OCI-LY7 (cell line): ENCODE results near the gene RHOB. TPM values are rescaled to one million over a fixed set of nuclear protein-coding genes. Genes with fewer than 3 reads are reported as not detected.
"Not testable (repeated sequence)": the region's sequence is repeated elsewhere in the genome, so short reads cannot be mapped to it uniquely, and the experiment has no call there.

Experiments
- BruUV-seq: library from RNA; stranded (reverse); fragments of 400-500 nt; replicated peaks from 2 replicates; lab custom pipeline; 2021; lab: Mats Ljungman, UMichigan
- CTCF ChIA-PET: fragments of 300-600 bp; sonication (Branson Sonifier 250); formaldehyde crosslinking; loops from one replicate; lab custom pipeline; 2022; ENCODE audit warnings: antibody characterized with exemption; ENCODE audit not compliant: unreplicated experiment; lab: Charles Lee
- POLR2A ChIA-PET: fragments of 300-600 bp; sonication (Branson Sonifier 250); formaldehyde crosslinking; loops from one replicate; lab custom pipeline; 2022; ENCODE audit warnings: antibody characterized with exemption; lab: Charles Lee
- DNase-seq: peaks from one replicate; pipeline ENCODE4 v3.0.0-alpha.2; 2015; ENCODE audit warnings: low spot score
- H2AFZ ChIP-seq: fragments of 200-600 bp; sonication (generic), shearing (Covaris generic); 2 replicates; pipeline ENCODE4 v1.6.1; 2014; ENCODE audit warnings: mild to moderate bottlenecking, antibody characterized with exemption, low read length, moderate library complexity
- H3K27ac ChIP-seq: fragments of 200-600 bp; sonication (generic); 2 replicates; pipeline ENCODE4 v1.5.1; 2014; ENCODE audit warnings: mixed run types, low read depth, mild to moderate bottlenecking, moderate library complexity, low read length, inconsistent platforms; ENCODE audit not compliant: poor library complexity, severe bottlenecking
- H3K36me3 ChIP-seq: fragments of 200-600 bp; sonication (generic); 2 replicates; pipeline ENCODE4 v1.6.1; 2014; ENCODE audit warnings: mild to moderate bottlenecking, antibody characterized with exemption, low read length, moderate library complexity, mixed read lengths; ENCODE audit not compliant: insufficient read depth
- H3K4me1 ChIP-seq: fragments of 200-600 bp; sonication (generic); 2 replicates; pipeline ENCODE4 v1.5.1; 2014; ENCODE audit warnings: mild to moderate bottlenecking, low read length; ENCODE audit not compliant: insufficient read depth, poor library complexity, severe bottlenecking
- H3K4me2 ChIP-seq: fragments of 200-600 bp; sonication (generic); 2 replicates; pipeline ENCODE4 v1.6.1; 2014; ENCODE audit warnings: mild to moderate bottlenecking, low read length
- H3K4me3 ChIP-seq: fragments of 200-600 bp; sonication (generic); 2 replicates; pipeline ENCODE4 v1.5.1; 2014; ENCODE audit warnings: mild to moderate bottlenecking, low read depth, low read length; ENCODE audit not compliant: poor library complexity, severe bottlenecking
- H3K79me2 ChIP-seq: fragments of 200-600 bp; sonication (generic); 2 replicates; pipeline ENCODE4 v1.6.1; 2016; ENCODE audit warnings: low read depth, mild to moderate bottlenecking, low read length, moderate library complexity, mixed read lengths; ENCODE audit not compliant: insufficient read depth
- H3K9me2 ChIP-seq: fragments of 200-600 bp; sonication (generic); 2 replicates; pipeline ENCODE4 v1.6.1; 2016; ENCODE audit warnings: mild to moderate bottlenecking, low read length, mixed read lengths; ENCODE audit not compliant: insufficient read depth
- H3K9me3 ChIP-seq: fragments of 200-600 bp; sonication (generic); 2 replicates; pipeline ENCODE4 v1.6.1; 2014; ENCODE audit warnings: mild to moderate bottlenecking, mixed run types, low read length, mixed read lengths
- H4K20me1 ChIP-seq: fragments of 200-600 bp; sonication (generic); 2 replicates; pipeline ENCODE4 v1.6.1; 2014; ENCODE audit warnings: mild to moderate bottlenecking, antibody characterized with exemption, low read length, moderate library complexity, mixed read lengths; ENCODE audit not compliant: insufficient read depth
- EZH2phosphoT487 ChIP-seq: fragments of 200-600 bp; sonication (generic); IDR thresholded peaks from 2 replicates; pipeline ENCODE4 v1.6.1; 2018; ENCODE audit warnings: low read depth, borderline replicate concordance, mild to moderate bottlenecking, mixed run types, antibody characterized with exemption, low read length, moderate library complexity, mixed read lengths
- intact Hi-C: fragments of 100-400 bp; cut with micrococcal nuclease; formaldehyde crosslinking; loops from one replicate; pipeline ENCODE4 v1.10.0; 2022; ENCODE audit not compliant: unreplicated experiment
- total RNA-seq, 2 experiments: library from RNA; depleted of rRNA in 1 of 2; stranded (reverse); fragments of >200 nt in 1 of 2; shearing (Covaris generic) in 1 of 2; gene quantifications; 2 replicates each; pipeline ENCODE4 v1.2.3, GENCODE V29; 2014 to 2022
- TF ChIP-seq, protein P1 (sequence below): fragments of 200-600 bp; sonication (generic); conservative IDR thresholded peaks from 2 replicates; pipeline ENCODE4 v1.5.1; 2014; ENCODE audit warnings: mild to moderate bottlenecking, antibody characterized with exemption, low read length, moderate library complexity, mixed read lengths

Gene RHOB
- total RNA-seq, 2 experiments from 2014 or later = 0.36 TPM; not detected in 1

DNA sequence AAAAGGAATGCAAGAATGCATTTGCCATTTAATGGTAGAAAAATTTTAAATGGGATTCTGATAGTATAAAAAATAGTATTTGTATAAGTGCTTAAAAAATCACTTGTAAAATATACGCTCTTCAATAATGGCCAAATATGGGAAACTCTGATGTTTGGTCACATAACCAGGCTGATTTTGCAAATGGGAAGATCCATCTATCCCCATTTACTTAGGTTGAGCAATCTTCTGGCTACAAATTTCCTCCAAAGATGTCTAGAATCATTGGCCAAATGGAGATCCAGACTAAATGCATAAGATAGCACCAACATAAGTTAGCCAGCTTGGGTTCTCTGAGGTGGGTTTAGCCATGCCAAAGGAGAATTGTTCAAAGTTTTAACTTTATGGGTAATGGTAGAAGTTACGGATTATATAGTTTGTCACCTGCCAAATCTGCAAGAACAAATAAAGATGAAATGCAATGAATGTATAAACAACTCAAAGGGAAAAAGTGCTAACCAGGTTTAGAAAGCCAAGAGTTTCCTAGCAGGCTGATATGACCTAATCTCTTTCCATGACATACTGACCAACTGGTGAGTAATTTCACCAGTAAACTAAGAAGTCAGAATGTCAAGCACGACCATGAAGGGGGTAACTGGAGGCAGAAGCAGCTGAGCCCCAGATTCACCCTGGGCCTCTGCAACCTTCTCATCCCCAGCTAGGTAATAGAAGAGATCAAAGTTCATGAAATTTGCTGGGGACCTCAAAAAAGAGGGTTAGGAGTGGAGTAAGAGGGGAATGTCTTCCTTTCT, 10.0 kb downstream of the RHOB start:
- intact Hi-C loops = no loop called here
- Histone ChIP-seq H3K36me3 (no peaks in the 10 kb centered on the region), H3K4me2 (no peak overlapping the region), H3K9me3 (no peaks in the 10 kb centered on the region), H4K20me1 (no peaks in the 10 kb centered on the region), H3K9me2 (no peaks in the 10 kb centered on the region), H3K4me3 (no peak overlapping the region), H3K27ac (no peak overlapping the region), H2AFZ (no peak overlapping the region), H3K79me2 (no peaks in the 10 kb centered on the region), H3K4me1 (no peaks in the 10 kb centered on the region)
- no peak for TF ChIP-seq EZH2phosphoT487
- TF ChIP-seq, protein P1, sequence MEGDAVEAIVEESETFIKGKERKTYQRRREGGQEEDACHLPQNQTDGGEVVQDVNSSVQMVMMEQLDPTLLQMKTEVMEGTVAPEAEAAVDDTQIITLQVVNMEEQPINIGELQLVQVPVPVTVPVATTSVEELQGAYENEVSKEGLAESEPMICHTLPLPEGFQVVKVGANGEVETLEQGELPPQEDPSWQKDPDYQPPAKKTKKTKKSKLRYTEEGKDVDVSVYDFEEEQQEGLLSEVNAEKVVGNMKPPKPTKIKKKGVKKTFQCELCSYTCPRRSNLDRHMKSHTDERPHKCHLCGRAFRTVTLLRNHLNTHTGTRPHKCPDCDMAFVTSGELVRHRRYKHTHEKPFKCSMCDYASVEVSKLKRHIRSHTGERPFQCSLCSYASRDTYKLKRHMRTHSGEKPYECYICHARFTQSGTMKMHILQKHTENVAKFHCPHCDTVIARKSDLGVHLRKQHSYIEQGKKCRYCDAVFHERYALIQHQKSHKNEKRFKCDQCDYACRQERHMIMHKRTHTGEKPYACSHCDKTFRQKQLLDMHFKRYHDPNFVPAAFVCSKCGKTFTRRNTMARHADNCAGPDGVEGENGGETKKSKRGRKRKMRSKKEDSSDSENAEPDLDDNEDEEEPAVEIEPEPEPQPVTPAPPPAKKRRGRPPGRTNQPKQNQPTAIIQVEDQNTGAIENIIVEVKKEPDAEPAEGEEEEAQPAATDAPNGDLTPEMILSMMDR = no peak
- CTCF ChIA-PET = no interaction called here
- no peak for DNase-seq
- BruUV-seq = no TSS peak
- POLR2A ChIA-PET = interaction anchor here (0.7 to 1.6 kb wide), 5 partner anchors 10 to 685 kb away, joined by 3 to 4 read pairs (median 3); partner anchors contain the start of gene RHOB

DNA sequence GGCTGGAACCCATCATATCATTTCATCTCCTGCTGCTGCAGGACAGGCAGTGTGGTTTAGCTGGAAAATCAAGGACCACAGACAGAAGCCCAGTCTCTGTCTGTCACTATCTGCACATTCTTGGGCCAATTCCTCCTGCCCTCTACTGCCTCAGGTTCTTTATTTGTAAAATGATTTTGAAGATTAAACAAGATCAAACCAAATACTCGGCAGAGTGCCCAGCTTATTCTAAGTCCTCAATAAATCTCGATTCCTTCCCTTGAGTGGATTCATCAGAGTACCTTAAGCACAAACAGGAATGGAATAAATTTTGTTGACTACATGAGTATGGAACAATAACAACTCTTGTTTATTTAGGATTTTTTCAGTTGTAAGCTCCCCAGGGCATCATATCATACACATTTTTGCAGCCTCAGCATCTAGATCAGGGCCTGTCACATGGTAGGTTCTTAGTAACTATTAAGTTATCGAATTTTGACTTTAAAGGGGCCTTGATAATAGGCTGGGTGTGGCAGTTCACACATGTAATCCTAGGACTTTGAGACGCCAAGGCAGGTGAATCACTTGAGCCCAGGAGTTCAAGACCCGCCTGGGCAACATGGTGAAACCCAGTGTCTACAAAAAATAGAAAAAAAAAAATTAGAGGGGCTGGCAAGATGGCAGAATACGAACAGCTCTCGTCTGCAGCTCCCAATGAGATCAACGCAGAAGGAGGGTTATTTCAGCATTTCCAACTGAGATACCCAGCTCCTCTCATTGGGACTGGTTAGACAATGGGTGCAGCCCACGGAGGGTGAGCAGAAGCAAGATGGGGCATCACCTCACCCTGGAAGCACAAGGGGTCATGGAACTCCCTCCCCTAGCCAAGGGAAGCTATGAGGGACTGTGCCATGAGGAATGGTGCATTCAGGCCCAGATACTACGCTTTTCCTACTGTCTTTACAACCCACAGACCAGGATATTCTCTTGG, 11.1 kb downstream of the RHOB start:
- H3K79me2 ChIP-seq = no peaks in the 10 kb centered on the region
- no peaks in the 10 kb centered on the region for H3K36me3 ChIP-seq
- intact Hi-C loops = no loop called here
- no peak overlapping the region for H3K4me3 ChIP-seq
- BruUV-seq = no TSS peak
- no peak for DNase-seq
- no peaks in the 10 kb centered on the region for H3K9me3 ChIP-seq
- POLR2A ChIA-PET = interaction anchor here (0.6 to 1.6 kb wide), 4 partner anchors 15 to 686 kb away, joined by 3 to 4 read pairs (median 4); no protein-coding TSS in a partner anchor
- no peak for TF ChIP-seq EZH2phosphoT487
- TF ChIP-seq, protein P1 = no peak
- no peaks in the 10 kb centered on the region for H3K4me1 ChIP-seq
- H3K27ac ChIP-seq = no peak overlapping the region
- CTCF ChIA-PET = no interaction called here
- H4K20me1 ChIP-seq = no peaks in the 10 kb centered on the region
- no peak overlapping the region for H2AFZ ChIP-seq
- no peaks in the 10 kb centered on the region for H3K9me2 ChIP-seq
- no peak overlapping the region for H3K4me2 ChIP-seq

DNA sequence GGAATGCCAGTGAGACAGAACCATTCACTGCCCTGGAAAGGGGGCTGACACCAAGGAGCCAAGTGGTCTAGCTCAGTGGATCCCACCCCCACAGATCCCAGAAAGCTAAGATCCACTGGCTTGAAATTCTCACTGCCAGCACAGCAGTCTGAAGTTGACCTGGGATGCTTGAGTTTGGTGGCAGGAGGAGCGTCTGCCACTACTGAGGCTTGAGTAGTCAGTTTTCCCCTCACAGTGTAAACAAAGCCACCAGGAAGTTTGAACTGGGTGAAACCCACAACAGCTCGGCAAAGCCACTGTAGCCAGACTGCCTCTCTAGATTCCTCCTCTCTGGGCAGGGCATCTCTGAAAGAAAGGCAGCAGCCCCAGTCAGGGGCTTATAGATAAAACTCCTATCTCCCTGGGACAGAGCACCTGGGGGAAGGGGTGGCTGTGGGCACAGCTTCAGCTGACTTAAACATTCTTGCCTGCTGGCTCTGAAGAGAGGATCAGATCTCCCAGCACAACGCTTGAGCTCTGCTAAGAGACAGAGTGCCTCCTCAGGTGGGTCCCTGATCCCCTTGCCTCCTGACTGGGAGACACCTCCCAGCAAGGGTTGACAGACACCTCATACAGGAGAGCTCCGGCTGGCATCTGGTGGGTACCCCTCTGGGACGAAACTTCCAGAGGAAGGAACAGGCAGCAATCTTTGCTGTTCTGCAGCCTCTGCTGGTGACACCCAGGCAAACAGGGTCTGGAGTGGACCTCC, 12.0 kb downstream of the RHOB start:
- H3K9me2 ChIP-seq, H3K4me2 ChIP-seq, H3K4me3 ChIP-seq, BruUV-seq, H4K20me1 ChIP-seq, H3K9me3 ChIP-seq, CTCF ChIA-PET, H2AFZ ChIP-seq, H3K79me2 ChIP-seq, DNase-seq, H3K4me1 ChIP-seq, H3K27ac ChIP-seq, intact Hi-C loops, H3K36me3 ChIP-seq: not testable (repeated sequence)
- POLR2A ChIA-PET = interaction anchor here (0.6 to 1.6 kb wide), 2 partner anchors 30 to 352 kb away, joined by 3 to 4 read pairs; no protein-coding TSS in a partner anchor
